Stimulated activated CD8-positive, alpha-beta memory T cell treated with anti-CD3 and anti-CD28 coated beads, Interleukin-2, amount 100 ng/mL, for 1 hour (primary cell): ENCODE results near the gene GLB1L3.
"Not testable (repeated sequence)": the region's sequence is repeated elsewhere in the genome, so short reads cannot be mapped to it uniquely, and the experiment has no call there.

Source experiments
- DNase-seq, 2 donors: peaks; one replicate each; pipeline ENCODE4 v3.0.0-alpha.2; 2020; ENCODE audit warnings: low read depth in 2 of 2

Gene GLB1L3

GRCh38 chr11:134250675-134251074 is 25.5 kb upstream of the GLB1L3 start:
- no peak for DNase-seq

GRCh38 chr11:134252346-134253187 is 23.6 kb upstream of the GLB1L3 start:
- DNase-seq: no peak

- DNase-seq: peak; percentile 87 to 93
Observed at GRCh38 chr11:134253188-134253993, 22.8 kb upstream of the GLB1L3 start, which contains the start of the genes ACAD8 and THYN1. Gene ACAD8, plus strand, starts transcription at chr11:134253568. Its CDS starts 33 bp downstream, at chr11:134253601. Gene THYN1, minus strand, starts transcription at chr11:134253352. Its CDS starts 470 bp downstream, at chr11:134252882.

- no peak for DNase-seq
Observed at GRCh38 chr11:134254433-134255183, 21.6 kb upstream of the GLB1L3 start.

GRCh38 chr11:134255184-134255561 is 21.0 kb upstream of the GLB1L3 start:
- not testable (repeated sequence) for DNase-seq

- no peak for DNase-seq
Observed at GRCh38 chr11:134257101-134257500, 19.1 kb upstream of the GLB1L3 start.

GRCh38 chr11:134258577-134258976 is 17.6 kb upstream of the GLB1L3 start:
- DNase-seq: no peak

- no peak for DNase-seq
Observed at GRCh38 chr11:134260503-134260902, 15.7 kb upstream of the GLB1L3 start.

- DNase-seq: no peak
Observed at GRCh38 chr11:134260983-134261382, 15.2 kb upstream of the GLB1L3 start.

- no peak for DNase-seq
Observed at GRCh38 chr11:134261626-134262488, 14.3 kb upstream of the GLB1L3 start.

- DNase-seq: no peak
Observed at GRCh38 chr11:134264966-134265764, 11.0 kb upstream of the GLB1L3 start.

- DNase-seq: no peak
Observed at GRCh38 chr11:134266440-134266839, 9.7 kb upstream of the GLB1L3 start.

GRCh38 chr11:134266841-134267251 is 9.3 kb upstream of the GLB1L3 start:
- DNase-seq: no peak

GRCh38 chr11:134267461-134267860 is 8.7 kb upstream of the GLB1L3 start:
- no peak for DNase-seq

- DNase-seq: no peak
Observed at GRCh38 chr11:134267966-134268365, 8.2 kb upstream of the GLB1L3 start.

- DNase-seq: no peak
Observed at GRCh38 chr11:134270250-134270714, 5.9 kb upstream of the GLB1L3 start.

GRCh38 chr11:134271978-134272377 is 4.2 kb upstream of the GLB1L3 start:
- DNase-seq: no peak

GRCh38 chr11:134272381-134273316 is 3.5 kb upstream of the GLB1L3 start:
- DNase-seq: no peak

GRCh38 chr11:134273317-134273712 is 2.9 kb upstream of the GLB1L3 start:
- DNase-seq: no peak
